C4-2B (cell line): Measurements from ENCODE around the gene JADE3.

Source experiments
- ZFX ChIP-seq: fragments of 450-650 bp; IDR thresholded peaks from 2 replicates; pipeline ENCODE4 v1.6.1; 2017
- TF ChIP-seq, protein P1 (sequence below): fragments of 450-650 bp; conservative IDR thresholded peaks from 2 replicates; pipeline ENCODE4 v1.5.1; 2017; ENCODE audit warnings: mild to moderate bottlenecking

DNA sequence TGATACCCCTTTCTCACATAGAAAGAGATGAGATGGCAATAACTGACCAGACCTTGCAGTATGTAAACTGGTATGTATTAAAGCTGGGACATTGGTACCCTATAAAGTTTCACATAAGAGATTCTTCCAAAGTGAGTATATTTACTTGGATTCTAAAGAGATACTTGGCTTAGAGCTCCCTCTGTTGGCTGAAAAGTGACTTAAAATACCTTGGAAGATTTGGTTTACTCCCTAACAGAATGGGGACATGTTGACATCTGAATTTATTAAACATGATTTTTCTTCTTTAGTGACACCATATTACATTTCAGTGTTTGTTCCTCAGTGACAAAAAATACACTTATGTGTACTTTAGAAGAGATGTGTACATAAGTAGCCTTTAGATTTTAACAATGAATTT, 118.1 kb downstream of the JADE3 start:
- TF ChIP-seq, protein P1, sequence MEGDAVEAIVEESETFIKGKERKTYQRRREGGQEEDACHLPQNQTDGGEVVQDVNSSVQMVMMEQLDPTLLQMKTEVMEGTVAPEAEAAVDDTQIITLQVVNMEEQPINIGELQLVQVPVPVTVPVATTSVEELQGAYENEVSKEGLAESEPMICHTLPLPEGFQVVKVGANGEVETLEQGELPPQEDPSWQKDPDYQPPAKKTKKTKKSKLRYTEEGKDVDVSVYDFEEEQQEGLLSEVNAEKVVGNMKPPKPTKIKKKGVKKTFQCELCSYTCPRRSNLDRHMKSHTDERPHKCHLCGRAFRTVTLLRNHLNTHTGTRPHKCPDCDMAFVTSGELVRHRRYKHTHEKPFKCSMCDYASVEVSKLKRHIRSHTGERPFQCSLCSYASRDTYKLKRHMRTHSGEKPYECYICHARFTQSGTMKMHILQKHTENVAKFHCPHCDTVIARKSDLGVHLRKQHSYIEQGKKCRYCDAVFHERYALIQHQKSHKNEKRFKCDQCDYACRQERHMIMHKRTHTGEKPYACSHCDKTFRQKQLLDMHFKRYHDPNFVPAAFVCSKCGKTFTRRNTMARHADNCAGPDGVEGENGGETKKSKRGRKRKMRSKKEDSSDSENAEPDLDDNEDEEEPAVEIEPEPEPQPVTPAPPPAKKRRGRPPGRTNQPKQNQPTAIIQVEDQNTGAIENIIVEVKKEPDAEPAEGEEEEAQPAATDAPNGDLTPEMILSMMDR = peak; percentile 69
- TF ChIP-seq ZFX = no peak
